ENCODE measurements around the gene FAXDC2. TPM values are rescaled to one million over a fixed set of nuclear protein-coding genes. Genes with fewer than 3 reads are reported as not detected.
"Not testable (repeated sequence)": the region's sequence is repeated elsewhere in the genome, so short reads cannot be mapped to it uniquely, and the experiment has no call there.

FAXDC2 gene
- total and polyA plus RNA-seq, 2 of the 8 experiments (the other 6 are each of a cell fraction or from before 2014, with no cell fraction given), result 3.7 to 5.9 TPM

DNA sequence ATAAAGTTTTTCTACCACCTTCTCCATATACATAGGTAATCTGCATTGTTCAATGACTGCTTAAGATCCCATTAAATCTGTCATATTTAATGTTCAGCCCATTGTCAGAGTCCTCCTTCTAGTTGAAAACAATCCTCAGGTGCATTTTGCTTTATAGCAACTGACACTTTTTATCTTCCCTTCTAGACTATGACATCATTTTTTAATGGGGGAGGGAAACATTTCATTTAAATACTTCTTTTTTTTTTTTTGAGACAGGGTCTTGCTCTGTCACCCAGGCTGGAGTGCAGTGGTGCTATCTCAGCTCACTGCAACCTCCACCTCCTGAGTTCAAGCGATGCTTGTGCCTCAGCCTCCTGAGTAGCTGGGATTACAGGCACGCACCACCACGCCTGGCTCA is 17.6 kb downstream of the FAXDC2 start:
- H4K8ac ChIP-seq (ENCODE audit: extremely low read depth, insufficient read depth, low read length); H2BK5ac ChIP-seq (ENCODE audit: low read depth, low read length); H3K56ac ChIP-seq (replicated peaks; ENCODE audit: insufficient read length, low read depth, low read length); H2BK20ac ChIP-seq (ENCODE audit: low read length); H3K27ac ChIP-seq (ENCODE audit: low read depth, low read length); DNase-seq (ENCODE audit: low read depth in 1 of 2, low spot score in 2 of 2); H3K9ac ChIP-seq (replicated peaks in 1 of 4; ENCODE audit: extremely low read depth in 1 of 4, low read depth in 3 of 4, low read length in 3 of 4); H3K27me3 ChIP-seq (replicated peaks in 1 of 4; ENCODE audit: control insufficient read depth in 3 of 4, extremely low read depth in 1 of 4, insufficient read depth in 3 of 4, low read length in 3 of 4); H3K14ac ChIP-seq (ENCODE audit: insufficient read length); H3K23me2 ChIP-seq (ENCODE audit: low read depth, low read length); H2AK5ac ChIP-seq (ENCODE audit: low read depth, low read length); H3K79me2 ChIP-seq (ENCODE audit: control insufficient read depth in 1 of 2, insufficient read depth in 2 of 2, low read length in 2 of 2); H4K5ac ChIP-seq (ENCODE audit: insufficient read length, low read depth, low read length); H3K18ac ChIP-seq (ENCODE audit: extremely low read depth, low read length); H3K9me3 ChIP-seq (ENCODE audit: insufficient read depth in 2 of 2, low read depth in 1 of 2, low read length in 1 of 2); H4K91ac ChIP-seq (replicated peaks; ENCODE audit: insufficient read length, low read length); H2BK12ac ChIP-seq (ENCODE audit: low read depth, low read length); H3K4me2 ChIP-seq (ENCODE audit: insufficient read depth in 1 of 2, low read depth in 2 of 2, low read length in 2 of 2); H4K20me1 ChIP-seq (replicated peaks in 1 of 2; ENCODE audit: control insufficient read depth in 1 of 2, insufficient read depth in 2 of 2, low read length in 2 of 2); FAIRE-seq; H2AFZ ChIP-seq (ENCODE audit: low read length); H3K4me1 ChIP-seq (replicated peaks in 1 of 4; ENCODE audit: control insufficient read depth in 3 of 4, insufficient read depth in 4 of 4, low read length in 3 of 4); H3K79me1 ChIP-seq (ENCODE audit: low read depth, low read length); H2BK120ac ChIP-seq (replicated peaks; ENCODE audit: low read depth, low read length); H3K23ac ChIP-seq (ENCODE audit: insufficient read length); H2BK15ac ChIP-seq (ENCODE audit: low read length); H3K4ac ChIP-seq (replicated peaks; ENCODE audit: insufficient read length, low read depth, low read length); H3K4me3 ChIP-seq (ENCODE audit: extremely low read depth in 1 of 4, insufficient read depth in 2 of 4, low read depth in 3 of 4, low read length in 4 of 4): not testable (repeated sequence)
- ChIA-PET CTCF (ENCODE audit: partially characterized antibody) (interaction anchor here (0.5 to 1.8 kb wide), 4 partner anchors 12 to 1886 kb away, joined by 3 to 5 read pairs (median 4); no protein-coding TSS in a partner anchor), POLR2A (ENCODE audit: partially characterized antibody) (interaction anchor here (1.2 kb wide), 1 partner anchor 24 kb away, joined by 5 read pairs; no protein-coding TSS in a partner anchor)
- 96% methylated on average over 3 of the region's 3 CpGs; no CpG with 5 or more reads in 1 of the 2 experiments for WGBS, 2 experiments (ENCODE audit: extremely low coverage in 1 of 2, insufficient coverage in 1 of 2, insufficient read length in 1 of 2, insufficient replicate concordance in 2 of 2, low coverage in 1 of 2, low lambda C conversion rate in 2 of 2, missing lambda C conversion rate in 1 of 2)
- H3K36me3 ChIP-seq (ENCODE audit: control insufficient read depth in 2 of 4, insufficient read depth in 4 of 4, low read length in 3 of 4), result peaks cover 0 to 17% (median 10%) of the 10 kb centered on the region in 4 experiments; a peak in 7 of 8 replicates
